Measurements from ENCODE around the gene NEUROD4. TPM values are rescaled to one million over a fixed set of nuclear protein-coding genes. Genes with fewer than 3 reads are reported as not detected.

Gene NEUROD4
- total RNA-seq, 2 experiments from 2014 or later = not detected

- Histone ChIP-seq H3K9me3 (ENCODE audit: control insufficient read depth in 1 of 2, insufficient read depth in 1 of 2, low read length in 2 of 2) (no peaks in the 10 kb centered on the region), H3K36me3 (ENCODE audit: insufficient read depth, low read length) (peaks cover 72% of the 10 kb centered on the region), H3K4me3 (ENCODE audit: low read length) (no peak overlapping the region), H3K27me3 (ENCODE audit: control insufficient read depth in 1 of 2, insufficient read depth in 2 of 2, low read length in 2 of 2) (no peaks in the 10 kb centered on the region), H3K4me1 (ENCODE audit: insufficient read depth, low read length) (peaks cover 59% of the 10 kb centered on the region), H3K27ac (ENCODE audit: low read depth in 1 of 2, low read length in 2 of 2) (peak overlapping the region; percentile 24 to 54)
- Mint-ChIP-seq H3K4me3 (peak overlapping the region; percentile 39), H3K27ac (peak overlapping the region; percentile 100), H3K27me3 (no peaks in the 10 kb centered on the region), H3K4me1 (ENCODE audit: low read depth) (peaks cover 96% of the 10 kb centered on the region), H3K9me3 (no peaks in the 10 kb centered on the region), H3K36me3 (ENCODE audit: low read depth) (peaks cover 87% of the 10 kb centered on the region)
- no peak for ATAC-seq (ENCODE audit: poor library complexity)
- CTCF ChIA-PET = interaction anchor here (1.4 to 3.3 kb wide), 4 partner anchors 16 to 98 kb away, joined by 3 to 13 read pairs (median 7); no protein-coding TSS in a partner anchor
- TF ChIP-seq CTCF (IDR thresholded peaks at IDR 0.05) = no peak
- POLR2A ChIA-PET = interaction anchor here (0.9 to 13.3 kb wide), 3 partner anchors 10 to 98 kb away, joined by 3 to 145 read pairs (median 6); partner anchors contain the start of gene TESPA1
- DNase-seq = no peak
- intact Hi-C loops (cut with DNase I, micrococcal nuclease) = no loop called here
Observed at GRCh38 chr12:54974279-54974678, 45.5 kb upstream of the NEUROD4 start.

GRCh38 chr12:54975272-54975671, 44.5 kb upstream of the NEUROD4 start:
- DNase-seq (no peak), ATAC-seq (ENCODE audit: poor library complexity) (no peak)
- H3K4me3 ChIP-seq (ENCODE audit: low read length) = no peak overlapping the region
- Mint-ChIP-seq H3K27me3 (no peaks in the 10 kb centered on the region), H3K9me3 (no peaks in the 10 kb centered on the region), H3K36me3 (ENCODE audit: low read depth) (peaks cover 93% of the 10 kb centered on the region), H3K4me1 (ENCODE audit: low read depth) (peaks cover 99% of the 10 kb centered on the region), H3K27ac (peak overlapping the region; percentile 100), H3K4me3 (peak overlapping the region; percentile 70)
- no peaks in the 10 kb centered on the region for H3K9me3 ChIP-seq (ENCODE audit: control insufficient read depth in 1 of 2, insufficient read depth in 1 of 2, low read length in 2 of 2)
- H3K4me1 ChIP-seq (ENCODE audit: insufficient read depth, low read length) = peaks cover 62% of the 10 kb centered on the region
- peaks cover 74% of the 10 kb centered on the region for H3K36me3 ChIP-seq (ENCODE audit: insufficient read depth, low read length)
- H3K27ac ChIP-seq (ENCODE audit: low read depth in 1 of 2, low read length in 2 of 2) = peak overlapping the region in 1 of 2 donors; percentile 5
- no peak for TF ChIP-seq CTCF (IDR thresholded peaks at IDR 0.05)
- CTCF ChIA-PET = interaction anchor here (1.4 to 3.3 kb wide), 3 partner anchors 17 to 97 kb away, joined by 7 to 13 read pairs (median 7); no protein-coding TSS in a partner anchor
- POLR2A ChIA-PET = interaction anchor here (0.9 to 13.3 kb wide), 5 partner anchors 9 to 94 kb away, joined by 3 to 145 read pairs (median 6); partner anchors contain the start of gene TESPA1
- intact Hi-C loops (cut with DNase I, micrococcal nuclease) = no loop called here
- H3K27me3 ChIP-seq (ENCODE audit: control insufficient read depth in 1 of 2, insufficient read depth in 2 of 2, low read length in 2 of 2) = no peaks in the 10 kb centered on the region

- Histone ChIP-seq H3K27ac (ENCODE audit: low read depth in 1 of 2, low read length in 2 of 2) (peak overlapping the region; percentile 5 to 34), H3K36me3 (ENCODE audit: insufficient read depth, low read length) (peaks cover 73% of the 10 kb centered on the region), H3K9me3 (ENCODE audit: control insufficient read depth in 1 of 2, insufficient read depth in 1 of 2, low read length in 2 of 2) (no peaks in the 10 kb centered on the region), H3K4me3 (ENCODE audit: low read length) (no peak overlapping the region), H3K4me1 (ENCODE audit: insufficient read depth, low read length) (peaks cover 62% of the 10 kb centered on the region), H3K27me3 (ENCODE audit: control insufficient read depth in 1 of 2, insufficient read depth in 2 of 2, low read length in 2 of 2) (no peaks in the 10 kb centered on the region)
- CTCF ChIA-PET = interaction anchor here (1.4 to 3.3 kb wide), 3 partner anchors 17 to 96 kb away, joined by 7 to 13 read pairs (median 7); no protein-coding TSS in a partner anchor
- POLR2A ChIA-PET = interaction anchor here (1.1 to 13.3 kb wide), 4 partner anchors 8 to 93 kb away, joined by 4 to 145 read pairs (median 6); partner anchors contain the start of gene TESPA1
- no peaks in the 10 kb centered on the region for H3K27me3 Mint-ChIP-seq
- H3K27ac Mint-ChIP-seq = peak overlapping the region; percentile 100
- peaks cover 99% of the 10 kb centered on the region for H3K4me1 Mint-ChIP-seq (ENCODE audit: low read depth)
- no peak for ATAC-seq (ENCODE audit: poor library complexity)
- DNase-seq = no peak
- H3K9me3 Mint-ChIP-seq = no peaks in the 10 kb centered on the region
- peak overlapping the region; percentile 91 for H3K4me3 Mint-ChIP-seq
- intact Hi-C loops (cut with DNase I, micrococcal nuclease) = no loop called here
- TF ChIP-seq CTCF (IDR thresholded peaks at IDR 0.05) = no peak
- H3K36me3 Mint-ChIP-seq (ENCODE audit: low read depth) = peaks cover 92% of the 10 kb centered on the region
Observed at GRCh38 chr12:54975875-54976274, 43.9 kb upstream of the NEUROD4 start.

Data from CD4-positive, alpha-beta T cell (primary cell).